GM19025 (cell line): ENCODE data around the gene PSMA2.
A peak's percentile ranks its signal among the peaks of the same experiment; 100 is the strongest.

Source experiments
- ATAC-seq: cut with Tn5 transposase; IDR thresholded peaks from one replicate; pipeline ENCODE4 v1.9.1; 2021; ENCODE audit warnings: mild to moderate bottlenecking, low read depth, moderate library complexity; ENCODE audit not compliant: unreplicated experiment

The PSMA2 gene

GRCh38 chr7:42931834-42932651 is at the start of gene PSMA2, which contains the start of gene MRPL32:
Gene PSMA2, minus strand, starts transcription at chr7:42932174. Its CDS starts 16 bp downstream, at chr7:42932158.
Gene MRPL32, plus strand, starts transcription at chr7:42932376. Its CDS starts 11 bp downstream, at chr7:42932387.
- ATAC-seq = peak; percentile 99

GRCh38 chr7:42981601-42982000 is 49.6 kb upstream of the PSMA2 start:
- ATAC-seq = no peak

- no peak for ATAC-seq
Observed at GRCh38 chr7:42980514-42980913, 48.5 kb upstream of the PSMA2 start.

- ATAC-seq = no peak
Observed at GRCh38 chr7:42980084-42980483, 48.1 kb upstream of the PSMA2 start.

GRCh38 chr7:42978496-42978895 is 46.5 kb upstream of the PSMA2 start:
- no peak for ATAC-seq

GRCh38 chr7:42976371-42976770 is 44.4 kb upstream of the PSMA2 start:
- ATAC-seq = no peak

- no peak for ATAC-seq
Observed at GRCh38 chr7:42972699-42973500, 40.9 kb upstream of the PSMA2 start.

GRCh38 chr7:42967391-42967790 is 35.4 kb upstream of the PSMA2 start:
- no peak for ATAC-seq

GRCh38 chr7:42964849-42965805 is 33.2 kb upstream of the PSMA2 start:
- no peak for ATAC-seq

- ATAC-seq = no peak
Observed at GRCh38 chr7:42964293-42964692, 32.3 kb upstream of the PSMA2 start.

GRCh38 chr7:42961170-42961569 is 29.2 kb upstream of the PSMA2 start:
- no peak for ATAC-seq

GRCh38 chr7:42960762-42961161 is 28.8 kb upstream of the PSMA2 start:
- peak; percentile 58 for ATAC-seq

- ATAC-seq = no peak
Observed at GRCh38 chr7:42959549-42959948, 27.6 kb upstream of the PSMA2 start.

- ATAC-seq = no peak
Observed at GRCh38 chr7:42956062-42956461, 24.1 kb upstream of the PSMA2 start.

- ATAC-seq = no peak
Observed at GRCh38 chr7:42953994-42954393, 22.0 kb upstream of the PSMA2 start.

GRCh38 chr7:42952328-42952727 is 20.4 kb upstream of the PSMA2 start:
- ATAC-seq = no peak

GRCh38 chr7:42950417-42950816 is 18.4 kb upstream of the PSMA2 start:
- no peak for ATAC-seq

- no peak for ATAC-seq
Observed at GRCh38 chr7:42947521-42947920, 15.5 kb upstream of the PSMA2 start.

- no peak for ATAC-seq
Observed at GRCh38 chr7:42946627-42946950, 14.6 kb upstream of the PSMA2 start.

- peak; percentile 58 for ATAC-seq
Observed at GRCh38 chr7:42945821-42946626, 14.1 kb upstream of the PSMA2 start.
